Measurements from ENCODE around the gene CPED1.

Gene CPED1

DNA sequence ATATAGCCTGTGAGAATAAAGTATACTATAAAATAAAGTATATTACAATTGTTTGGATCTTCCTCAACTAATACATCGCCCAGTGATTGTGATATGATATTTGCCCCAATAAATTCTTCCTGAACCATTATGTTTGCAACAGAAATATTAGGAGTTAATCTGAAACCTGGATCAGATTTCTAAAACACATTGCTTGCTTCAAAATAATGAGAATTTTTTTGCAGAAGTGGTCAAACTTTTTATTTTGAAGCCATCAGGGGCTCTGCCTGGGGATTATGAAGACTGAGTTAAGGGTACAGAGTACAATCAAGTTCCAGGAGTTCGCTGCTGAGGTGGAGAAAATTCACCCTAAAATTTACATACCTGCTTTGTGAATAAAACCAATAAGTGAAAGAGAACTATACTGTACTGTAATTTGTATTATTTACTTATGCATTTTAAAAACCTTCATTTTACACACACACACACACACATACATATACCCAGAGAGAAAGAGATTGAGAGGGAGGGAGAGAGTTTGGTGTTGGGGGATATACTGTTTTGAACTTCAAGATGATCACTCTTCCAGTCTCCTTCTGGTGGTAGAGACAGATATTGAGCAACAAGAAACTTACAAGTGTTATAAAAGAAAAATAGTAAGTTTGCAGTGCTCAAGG is 91.9 kb downstream of the CPED1 start:
- H3K27me3 ChIP-seq (ENCODE audit: control insufficient read depth in 3 of 3, insufficient read depth in 3 of 3, low read depth in 1 of 3, low read length in 3 of 3) = no peaks in the 10 kb centered on the region
- H2BK15ac ChIP-seq (ENCODE audit: low read length) = no peak overlapping the region
- H2BK5ac ChIP-seq (ENCODE audit: low read length) = no peak overlapping the region
- no peak overlapping the region for H3K9ac ChIP-seq (ENCODE audit: low read depth, low read length, poor library complexity)
- no peak overlapping the region for H2AK5ac ChIP-seq (ENCODE audit: low read depth, low read length)
- H3K79me1 ChIP-seq (ENCODE audit: low read depth, low read length) = no peaks in the 10 kb centered on the region
- no peak overlapping the region for H3K18ac ChIP-seq (ENCODE audit: low read length)
- H3K9me3 ChIP-seq (replicated peaks in 1 of 2; ENCODE audit: control insufficient read depth in 2 of 2, insufficient read depth in 1 of 2, low read depth in 1 of 2, low read length in 2 of 2) = peaks cover 0 to 2% of the 10 kb centered on the region in 2 donors
- H3K23ac ChIP-seq (ENCODE audit: low read depth, low read length, poor library complexity) = no peak overlapping the region
- no peak overlapping the region for H3K4me3 ChIP-seq (ENCODE audit: low read length in 2 of 2)
- H3K36me3 ChIP-seq (replicated peaks in 1 of 2; ENCODE audit: control insufficient read depth in 2 of 2, insufficient read depth in 2 of 2, low read length in 2 of 2) = no peaks in the 10 kb centered on the region
- no peak overlapping the region for H4K8ac ChIP-seq (ENCODE audit: low read depth, low read length)
- no peak overlapping the region for H4K91ac ChIP-seq (ENCODE audit: low read depth, low read length, poor library complexity)
- H3K4me2 ChIP-seq (ENCODE audit: insufficient read depth, low read length, poor library complexity, severe bottlenecking) = no peak overlapping the region
- no peak overlapping the region for H3K4ac ChIP-seq (ENCODE audit: low read length)
- no peak overlapping the region for H2BK12ac ChIP-seq (ENCODE audit: low read length)
- WGBS, 2 donors (ENCODE audit: extremely low coverage in 2 of 2, insufficient read length in 2 of 2, insufficient replicate concordance in 1 of 2) = no CpG with 5 or more reads among the region's 2 CpGs
- H3K4me1 ChIP-seq (ENCODE audit: control insufficient read depth in 2 of 2, insufficient read depth in 1 of 2, low read depth in 1 of 2, low read length in 2 of 2) = no peaks in the 10 kb centered on the region
- H3K14ac ChIP-seq (ENCODE audit: low read length) = no peak overlapping the region
- no peak overlapping the region for H2AFZ ChIP-seq (ENCODE audit: low read length)
- H3K27ac ChIP-seq (replicated peaks; ENCODE audit: low read length) = no peak overlapping the region
- no peak overlapping the region for H2BK120ac ChIP-seq (ENCODE audit: low read depth, low read length)
- DNase-seq (ENCODE audit: low spot score) = no peak

DNA sequence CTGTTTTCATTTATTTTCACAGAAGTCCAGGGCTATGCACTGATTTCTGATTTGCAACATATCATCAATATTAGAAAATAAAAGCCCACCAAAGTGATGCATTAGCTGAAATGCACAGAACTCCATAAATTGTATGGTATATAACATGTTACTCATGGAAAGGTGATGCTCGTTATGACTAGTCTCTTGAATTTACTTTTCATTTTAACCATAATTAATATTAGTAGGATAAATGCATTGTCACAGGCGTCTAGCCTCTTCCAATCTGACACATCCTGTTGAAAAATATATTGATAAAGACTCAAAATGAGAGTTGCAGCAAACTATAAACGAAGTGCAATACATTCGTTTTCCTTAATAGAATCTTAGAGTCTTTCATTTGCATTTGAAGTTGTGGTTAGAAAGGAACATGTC is 92.4 kb downstream of the CPED1 start:
- no peak for DNase-seq (ENCODE audit: low spot score)
- Histone ChIP-seq H3K4ac (ENCODE audit: low read length) (no peak overlapping the region), H4K91ac (ENCODE audit: low read depth, low read length, poor library complexity) (no peak overlapping the region), H3K9ac (ENCODE audit: low read depth, low read length, poor library complexity) (no peak overlapping the region), H2AK5ac (ENCODE audit: low read depth, low read length) (no peak overlapping the region), H3K27me3 (ENCODE audit: control insufficient read depth in 3 of 3, insufficient read depth in 3 of 3, low read depth in 1 of 3, low read length in 3 of 3) (no peaks in the 10 kb centered on the region), H3K4me1 (ENCODE audit: control insufficient read depth in 2 of 2, insufficient read depth in 1 of 2, low read depth in 1 of 2, low read length in 2 of 2) (no peaks in the 10 kb centered on the region), H2BK15ac (ENCODE audit: low read length) (no peak overlapping the region), H3K4me2 (ENCODE audit: insufficient read depth, low read length, poor library complexity, severe bottlenecking) (no peak overlapping the region), H3K4me3 (ENCODE audit: low read length in 2 of 2) (no peak overlapping the region), H4K8ac (ENCODE audit: low read depth, low read length) (no peak overlapping the region), H2BK12ac (ENCODE audit: low read length) (no peak overlapping the region), H2AFZ (ENCODE audit: low read length) (no peak overlapping the region), H2BK120ac (ENCODE audit: low read depth, low read length) (no peak overlapping the region), H3K79me1 (ENCODE audit: low read depth, low read length) (no peaks in the 10 kb centered on the region), H3K27ac (replicated peaks; ENCODE audit: low read length) (no peak overlapping the region), H3K18ac (ENCODE audit: low read length) (no peak overlapping the region), H3K9me3 (replicated peaks in 1 of 2; ENCODE audit: control insufficient read depth in 2 of 2, insufficient read depth in 1 of 2, low read depth in 1 of 2, low read length in 2 of 2) (peaks cover 0 to 2% of the 10 kb centered on the region in 2 donors), H3K23ac (ENCODE audit: low read depth, low read length, poor library complexity) (no peak overlapping the region), H3K36me3 (replicated peaks in 1 of 2; ENCODE audit: control insufficient read depth in 2 of 2, insufficient read depth in 2 of 2, low read length in 2 of 2) (no peaks in the 10 kb centered on the region), H2BK5ac (ENCODE audit: low read length) (no peak overlapping the region), H3K14ac (ENCODE audit: low read length) (no peak overlapping the region)
- no CpG with 5 or more reads among the region's 4 CpGs for WGBS, 2 donors (ENCODE audit: extremely low coverage in 2 of 2, insufficient read length in 2 of 2, insufficient replicate concordance in 1 of 2)

DNA sequence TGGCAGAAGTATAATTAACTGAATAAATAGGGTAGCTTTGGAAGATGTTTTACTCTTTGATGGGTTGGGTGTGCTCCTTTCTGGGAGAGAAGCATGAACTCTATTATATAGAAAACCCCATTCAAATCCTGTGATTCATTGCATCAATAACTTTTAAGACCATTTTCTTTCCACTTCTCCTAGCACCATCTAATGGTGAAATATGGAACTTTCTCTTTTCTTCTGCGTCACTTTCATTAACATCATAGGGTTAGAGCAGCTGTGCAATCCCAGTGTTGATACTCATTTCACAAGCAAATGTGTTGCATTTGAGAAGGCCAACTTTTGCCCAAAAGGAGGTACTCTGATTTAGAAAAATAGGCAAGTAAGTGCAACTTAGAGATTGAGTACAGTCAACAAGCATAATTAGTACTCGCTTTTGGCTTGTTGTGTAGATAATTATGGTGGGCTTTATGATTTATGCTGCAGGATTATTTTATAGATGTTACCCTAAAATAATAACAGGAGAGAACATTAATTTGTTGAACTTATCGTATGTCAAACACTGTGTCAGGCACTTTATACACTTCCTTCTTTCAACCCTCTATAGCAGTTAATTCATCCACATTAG is 92.9 kb downstream of the CPED1 start:
- no peak overlapping the region for H2BK12ac ChIP-seq (ENCODE audit: low read length)
- no peaks in the 10 kb centered on the region for H3K79me1 ChIP-seq (ENCODE audit: low read depth, low read length)
- H3K9ac ChIP-seq (ENCODE audit: low read depth, low read length, poor library complexity) = no peak overlapping the region
- no peaks in the 10 kb centered on the region for H3K36me3 ChIP-seq (replicated peaks in 1 of 2; ENCODE audit: control insufficient read depth in 2 of 2, insufficient read depth in 2 of 2, low read length in 2 of 2)
- no peak overlapping the region for H3K4me3 ChIP-seq (ENCODE audit: low read length in 2 of 2)
- H3K4ac ChIP-seq (ENCODE audit: low read length) = no peak overlapping the region
- H2AFZ ChIP-seq (ENCODE audit: low read length) = no peak overlapping the region
- H3K18ac ChIP-seq (ENCODE audit: low read length) = no peak overlapping the region
- no peak overlapping the region for H3K4me2 ChIP-seq (ENCODE audit: insufficient read depth, low read length, poor library complexity, severe bottlenecking)
- no peak overlapping the region for H3K27ac ChIP-seq (replicated peaks; ENCODE audit: low read length)
- no peak overlapping the region for H2AK5ac ChIP-seq (ENCODE audit: low read depth, low read length)
- no CpG with 5 or more reads among the region's 3 CpGs for WGBS, 2 donors (ENCODE audit: extremely low coverage in 2 of 2, insufficient read length in 2 of 2, insufficient replicate concordance in 1 of 2)
- no peak overlapping the region for H4K91ac ChIP-seq (ENCODE audit: low read depth, low read length, poor library complexity)
- H3K9me3 ChIP-seq (replicated peaks in 1 of 2; ENCODE audit: control insufficient read depth in 2 of 2, insufficient read depth in 1 of 2, low read depth in 1 of 2, low read length in 2 of 2) = peaks cover 0 to 2% of the 10 kb centered on the region in 2 donors
- no peak overlapping the region for H3K23ac ChIP-seq (ENCODE audit: low read depth, low read length, poor library complexity)
- H4K8ac ChIP-seq (ENCODE audit: low read depth, low read length) = no peak overlapping the region
- H3K27me3 ChIP-seq (ENCODE audit: control insufficient read depth in 3 of 3, insufficient read depth in 3 of 3, low read depth in 1 of 3, low read length in 3 of 3) = no peaks in the 10 kb centered on the region
- peak; percentile 40 for DNase-seq (ENCODE audit: low spot score)
- H2BK15ac ChIP-seq (ENCODE audit: low read length) = no peak overlapping the region
- H3K14ac ChIP-seq (ENCODE audit: low read length) = no peak overlapping the region
- H3K4me1 ChIP-seq (ENCODE audit: control insufficient read depth in 2 of 2, insufficient read depth in 1 of 2, low read depth in 1 of 2, low read length in 2 of 2) = no peaks in the 10 kb centered on the region
- H2BK120ac ChIP-seq (ENCODE audit: low read depth, low read length) = no peak overlapping the region
- no peak overlapping the region for H2BK5ac ChIP-seq (ENCODE audit: low read length)

DNA sequence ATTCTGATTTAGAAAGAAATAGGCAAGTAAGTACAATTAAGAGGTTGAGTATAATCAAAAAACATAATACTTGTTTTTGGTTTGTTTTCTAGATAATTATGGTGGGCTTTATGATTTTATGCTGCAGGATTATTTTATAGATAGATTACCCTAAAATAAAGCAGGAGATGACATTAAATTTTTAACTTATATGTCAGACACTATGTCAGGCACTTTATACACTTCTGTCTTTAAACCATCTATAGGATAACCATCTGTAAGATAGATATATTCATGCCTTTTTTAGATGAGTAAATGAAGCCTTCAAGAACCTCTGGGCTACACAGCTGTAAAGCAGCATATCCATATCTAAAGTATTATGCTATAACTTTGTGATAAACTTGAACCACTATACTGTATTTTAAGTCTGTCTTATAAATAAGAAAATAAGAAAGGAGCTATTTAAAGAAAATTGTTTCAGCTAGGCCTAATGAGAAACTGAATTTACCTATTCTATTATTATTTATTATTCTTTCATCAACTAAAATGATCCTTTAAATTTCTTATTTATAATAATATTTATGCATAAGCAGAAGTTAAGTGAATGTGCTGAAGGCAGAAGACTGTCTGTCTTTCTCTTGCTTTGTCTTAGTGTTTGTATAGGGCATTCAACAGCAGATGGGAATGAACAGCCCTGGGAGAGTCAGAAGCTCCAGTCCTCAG is 94.0 kb downstream of the CPED1 start:
- no peak overlapping the region for H3K14ac ChIP-seq (ENCODE audit: low read length)
- H3K27me3 ChIP-seq (ENCODE audit: control insufficient read depth in 3 of 3, insufficient read depth in 3 of 3, low read depth in 1 of 3, low read length in 3 of 3) = no peaks in the 10 kb centered on the region
- H3K27ac ChIP-seq (replicated peaks; ENCODE audit: low read length) = no peak overlapping the region

More for the DNA sequence above, 94.0 kb downstream of the CPED1 start:
- Histone ChIP-seq H2BK120ac (ENCODE audit: low read depth, low read length) (no peak overlapping the region), H3K4me1 (ENCODE audit: control insufficient read depth in 2 of 2, insufficient read depth in 1 of 2, low read depth in 1 of 2, low read length in 2 of 2) (no peaks in the 10 kb centered on the region), H3K9me3 (replicated peaks in 1 of 2; ENCODE audit: control insufficient read depth in 2 of 2, insufficient read depth in 1 of 2, low read depth in 1 of 2, low read length in 2 of 2) (peaks cover 0 to 2% of the 10 kb centered on the region in 2 donors), H4K91ac (ENCODE audit: low read depth, low read length, poor library complexity) (no peak overlapping the region), H3K4ac (ENCODE audit: low read length) (no peak overlapping the region), H3K79me1 (ENCODE audit: low read depth, low read length) (no peaks in the 10 kb centered on the region), H2BK5ac (ENCODE audit: low read length) (no peak overlapping the region), H3K4me2 (ENCODE audit: insufficient read depth, low read length, poor library complexity, severe bottlenecking) (no peak overlapping the region), H3K4me3 (ENCODE audit: low read length in 2 of 2) (no peak overlapping the region), H2BK12ac (ENCODE audit: low read length) (no peak overlapping the region), H2BK15ac (ENCODE audit: low read length) (no peak overlapping the region), H4K8ac (ENCODE audit: low read depth, low read length) (no peak overlapping the region), H3K18ac (ENCODE audit: low read length) (no peak overlapping the region), H2AK5ac (ENCODE audit: low read depth, low read length) (no peak overlapping the region), H2AFZ (ENCODE audit: low read length) (no peak overlapping the region), H3K36me3 (replicated peaks in 1 of 2; ENCODE audit: control insufficient read depth in 2 of 2, insufficient read depth in 2 of 2, low read length in 2 of 2) (no peaks in the 10 kb centered on the region), H3K9ac (ENCODE audit: low read depth, low read length, poor library complexity) (no peak overlapping the region), H3K23ac (ENCODE audit: low read depth, low read length, poor library complexity) (no peak overlapping the region)
- DNase-seq (ENCODE audit: low spot score) = no peak
